Caco-2 (cell line): Measurements from ENCODE around the gene CDC7. TPM values are rescaled to one million over a fixed set of nuclear protein-coding genes. Genes with fewer than 3 reads are reported as not detected.

Experiments
- BruUV-seq: library from RNA; stranded (reverse); fragments of 400-500 nt; replicated peaks from 2 replicates; lab custom pipeline; 2021; lab: Mats Ljungman, UMichigan
- CTCF ChIA-PET: fragments of 300-600 bp; sonication (Branson Sonifier 250); formaldehyde crosslinking; loops from one replicate; lab custom pipeline; 2022; ENCODE audit warnings: antibody characterized with exemption; lab: Charles Lee
- POLR2A ChIA-PET: fragments of 300-600 bp; sonication (Branson Sonifier 250); formaldehyde crosslinking; loops from one replicate; lab custom pipeline; 2022; ENCODE audit warnings: antibody characterized with exemption; lab: Charles Lee
- DNase-seq, 2 experiments: peaks; one replicate each; pipeline versions ENCODE4 v3.0.0 to v3.0.0-alpha.2; 2020 to 2022
- H3K27me3 ChIP-seq: replicated peaks from 2 replicates; pipeline ENCODE4 v1.6.0; 2011; ENCODE audit warnings: low read length; ENCODE audit not compliant: control insufficient read depth, insufficient read depth
- H3K36me3 ChIP-seq: 2 replicates; pipeline ENCODE4 v1.5.1; 2011; ENCODE audit warnings: low read length; ENCODE audit not compliant: control insufficient read depth, insufficient read depth
- H3K4me1 ChIP-seq: fragments of 250-450 bp; sonication (Bioruptor Pico); 2 replicates; pipeline ENCODE4 v1.5.1; 2020; ENCODE audit warnings: mild to moderate bottlenecking
- H3K4me3 ChIP-seq: 2 replicates; pipeline ENCODE4 v1.5.1; 2011; ENCODE audit warnings: low read depth, mild to moderate bottlenecking, control low read depth, low read length
- H3K9me3 ChIP-seq: fragments of 250-450 bp; sonication (Bioruptor Pico); 2 replicates; pipeline ENCODE4 v1.5.1; 2020; ENCODE audit warnings: mild to moderate bottlenecking, moderate library complexity
- H3K27ac Mint-ChIP-seq: one replicate; pipeline ENCODE4 v1.8.0; 2022; ENCODE audit warnings: mixed read lengths; ENCODE audit not compliant: unreplicated experiment
- H3K27me3 Mint-ChIP-seq: one replicate; pipeline ENCODE4 v1.8.0; 2022; ENCODE audit warnings: mixed read lengths; ENCODE audit not compliant: insufficient read depth, unreplicated experiment
- H3K36me3 Mint-ChIP-seq: one replicate; pipeline ENCODE4 v1.8.0; 2022; ENCODE audit warnings: mild to moderate bottlenecking, mixed read lengths; ENCODE audit not compliant: insufficient read depth, unreplicated experiment
- H3K4me1 Mint-ChIP-seq: one replicate; pipeline ENCODE4 v1.8.0; 2022; ENCODE audit warnings: low read depth, mixed read lengths; ENCODE audit not compliant: unreplicated experiment
- H3K4me3 Mint-ChIP-seq: one replicate; pipeline ENCODE4 v1.8.0; 2022; ENCODE audit warnings: mild to moderate bottlenecking, moderate library complexity, mixed read lengths; ENCODE audit not compliant: unreplicated experiment
- H3K9me3 Mint-ChIP-seq: one replicate; pipeline ENCODE4 v1.8.0; 2022; ENCODE audit warnings: mixed read lengths; ENCODE audit not compliant: unreplicated experiment
- intact Hi-C: fragments of 100-400 bp; cut with micrococcal nuclease; formaldehyde crosslinking; loops from one replicate; pipeline ENCODE4 v1.10.0; 2022; ENCODE audit not compliant: unreplicated experiment
- total RNA-seq: library from RNA; stranded (reverse); gene quantifications from 2 replicates; pipeline ENCODE4 v1.2.3, GENCODE V29; 2022
- TF ChIP-seq, protein P1 (sequence below), 2 experiments: fragments of 200-600 bp in 1 of 2; IDR thresholded peaks; 1 replicate in 1 of 2; 2 replicates in 1 of 2; pipeline versions ENCODE4 v1.5.1 to v1.8.0; 2011 to 2022; ENCODE audit warnings: antibody characterized with exemption in 1 of 2, control low read depth in 1 of 2, inconsistent platforms in 1 of 2, low read depth in 1 of 2, low read length in 1 of 2, mild to moderate bottlenecking in 1 of 2, moderate library complexity in 1 of 2; ENCODE audit not compliant: insufficient read depth in 1 of 2, severe bottlenecking in 1 of 2, unreplicated experiment in 1 of 2

CDC7 gene
- total RNA-seq, 1 experiment from 2014 or later: 19.4 TPM

GRCh38 chr1:91546301-91546581 is 45.6 kb downstream of the CDC7 start:
- H3K4me3 ChIP-seq: no peak overlapping the region
- no TSS peak for BruUV-seq
- ChIA-PET CTCF (no interaction called here), POLR2A (no interaction called here)
- no peak overlapping the region for H3K4me3 Mint-ChIP-seq
- H3K27me3 ChIP-seq: no peaks in the 10 kb centered on the region
- H3K9me3 Mint-ChIP-seq: no peaks in the 10 kb centered on the region
- H3K36me3 ChIP-seq: no peaks in the 10 kb centered on the region
- no peaks in the 10 kb centered on the region for H3K9me3 ChIP-seq
- TF ChIP-seq, protein P1, sequence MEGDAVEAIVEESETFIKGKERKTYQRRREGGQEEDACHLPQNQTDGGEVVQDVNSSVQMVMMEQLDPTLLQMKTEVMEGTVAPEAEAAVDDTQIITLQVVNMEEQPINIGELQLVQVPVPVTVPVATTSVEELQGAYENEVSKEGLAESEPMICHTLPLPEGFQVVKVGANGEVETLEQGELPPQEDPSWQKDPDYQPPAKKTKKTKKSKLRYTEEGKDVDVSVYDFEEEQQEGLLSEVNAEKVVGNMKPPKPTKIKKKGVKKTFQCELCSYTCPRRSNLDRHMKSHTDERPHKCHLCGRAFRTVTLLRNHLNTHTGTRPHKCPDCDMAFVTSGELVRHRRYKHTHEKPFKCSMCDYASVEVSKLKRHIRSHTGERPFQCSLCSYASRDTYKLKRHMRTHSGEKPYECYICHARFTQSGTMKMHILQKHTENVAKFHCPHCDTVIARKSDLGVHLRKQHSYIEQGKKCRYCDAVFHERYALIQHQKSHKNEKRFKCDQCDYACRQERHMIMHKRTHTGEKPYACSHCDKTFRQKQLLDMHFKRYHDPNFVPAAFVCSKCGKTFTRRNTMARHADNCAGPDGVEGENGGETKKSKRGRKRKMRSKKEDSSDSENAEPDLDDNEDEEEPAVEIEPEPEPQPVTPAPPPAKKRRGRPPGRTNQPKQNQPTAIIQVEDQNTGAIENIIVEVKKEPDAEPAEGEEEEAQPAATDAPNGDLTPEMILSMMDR (IDR thresholded peaks at IDR 0.05; ENCODE audit: insufficient read depth in 1 of 2, low read depth in 1 of 2, low read length in 1 of 2, severe bottlenecking in 1 of 2, unreplicated experiment in 1 of 2): no peak
- intact Hi-C loops: no loop called here
- H3K36me3 Mint-ChIP-seq: no peaks in the 10 kb centered on the region
- no peaks in the 10 kb centered on the region for H3K27me3 Mint-ChIP-seq
- DNase-seq: no peak
- H3K4me1 ChIP-seq: no peaks in the 10 kb centered on the region
- no peak overlapping the region for H3K27ac Mint-ChIP-seq
- peaks cover 11% of the 10 kb centered on the region for H3K4me1 Mint-ChIP-seq

DNA sequence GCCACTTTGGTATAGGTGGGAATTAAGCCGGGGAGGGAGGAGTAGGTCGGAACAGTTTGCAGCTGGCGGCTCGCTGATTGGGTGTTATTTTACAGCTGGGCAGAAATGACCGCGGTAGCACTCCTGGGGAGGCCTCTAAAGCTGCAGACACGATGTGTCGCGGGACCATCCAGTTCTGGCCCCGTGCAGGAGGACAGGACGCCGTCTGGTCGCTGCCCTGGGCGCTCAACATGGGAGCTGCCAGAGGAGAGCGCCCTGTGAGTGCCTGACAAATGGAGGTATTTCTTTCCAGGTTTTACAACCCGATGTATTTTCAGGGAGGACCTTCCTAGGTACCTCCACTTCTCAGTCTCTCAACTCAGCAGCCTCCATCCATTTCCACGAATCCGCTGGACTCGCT is 46.2 kb downstream of the CDC7 start:
- Mint-ChIP-seq H3K36me3 (no peaks in the 10 kb centered on the region), H3K27ac (no peak overlapping the region), H3K27me3 (no peaks in the 10 kb centered on the region), H3K4me1 (peaks cover 11% of the 10 kb centered on the region), H3K9me3 (no peaks in the 10 kb centered on the region), H3K4me3 (no peak overlapping the region)
- intact Hi-C loops: no loop called here
- Histone ChIP-seq H3K4me1 (no peaks in the 10 kb centered on the region), H3K9me3 (no peaks in the 10 kb centered on the region), H3K4me3 (no peak overlapping the region), H3K27me3 (no peaks in the 10 kb centered on the region), H3K36me3 (no peaks in the 10 kb centered on the region)
- CTCF ChIA-PET: no interaction called here
- no peak for DNase-seq
- no TSS peak for BruUV-seq
- POLR2A ChIA-PET: no interaction called here
- TF ChIP-seq, protein P1 (IDR thresholded peaks at IDR 0.05; ENCODE audit: insufficient read depth in 1 of 2, low read depth in 1 of 2, low read length in 1 of 2, severe bottlenecking in 1 of 2, unreplicated experiment in 1 of 2): no peak

GRCh38 chr1:91548376-91549040 is 47.9 kb downstream of the CDC7 start:
- intact Hi-C loops: no loop called here
- H3K4me1 ChIP-seq: no peaks in the 10 kb centered on the region
- ChIA-PET POLR2A (no interaction called here), CTCF (no interaction called here)
- TF ChIP-seq, protein P1 (IDR thresholded peaks at IDR 0.05; ENCODE audit: insufficient read depth in 1 of 2, low read depth in 1 of 2, low read length in 1 of 2, severe bottlenecking in 1 of 2, unreplicated experiment in 1 of 2): no peak
- Mint-ChIP-seq H3K27ac (no peak overlapping the region), H3K9me3 (no peaks in the 10 kb centered on the region), H3K27me3 (no peaks in the 10 kb centered on the region), H3K4me1 (peaks cover 11% of the 10 kb centered on the region), H3K4me3 (no peak overlapping the region), H3K36me3 (no peaks in the 10 kb centered on the region)
- no peak overlapping the region for H3K4me3 ChIP-seq
- H3K36me3 ChIP-seq: no peaks in the 10 kb centered on the region
- no peaks in the 10 kb centered on the region for H3K27me3 ChIP-seq
- no peaks in the 10 kb centered on the region for H3K9me3 ChIP-seq
- DNase-seq: no peak
- BruUV-seq: no TSS peak
